Neural crest cell (in vitro differentiated cells): Measurements from ENCODE around the gene EIPR1. TPM values are rescaled to one million over a fixed set of nuclear protein-coding genes. Genes with fewer than 3 reads are reported as not detected.

ENCODE experiments used
- DNase-seq: peaks from one replicate; pipeline ENCODE4 v3.0.0; 2021; ENCODE audit warnings: low read depth, mixed read lengths, low spot score
- H3K27ac Mint-ChIP-seq: one replicate; pipeline ENCODE4 v1.8.0; 2021; ENCODE audit warnings: mild to moderate bottlenecking, mixed read lengths; ENCODE audit not compliant: unreplicated experiment
- H3K27me3 Mint-ChIP-seq: 2 replicates; pipeline ENCODE4 v1.8.0; 2021; ENCODE audit warnings: low read depth, mild to moderate bottlenecking, mixed read lengths
- H3K36me3 Mint-ChIP-seq: 2 replicates; pipeline ENCODE4 v1.8.0; 2021; ENCODE audit warnings: low read depth, mild to moderate bottlenecking, mixed read lengths
- H3K4me1 Mint-ChIP-seq: 2 replicates; pipeline ENCODE4 v1.8.0; 2021; ENCODE audit warnings: mixed read lengths
- H3K4me3 Mint-ChIP-seq: one replicate; pipeline ENCODE4 v1.8.0; 2021; ENCODE audit warnings: mild to moderate bottlenecking, mixed read lengths
- H3K9me3 Mint-ChIP-seq: 2 replicates; pipeline ENCODE4 v1.8.0; 2021; ENCODE audit warnings: mixed read lengths
- total RNA-seq: library from RNA; stranded (reverse); gene quantifications from 2 replicates; pipeline ENCODE4 v1.2.1, GENCODE V29; 2021
- TF ChIP-seq, protein P1 (sequence below): fragments of 200-600 bp; sonication (generic); conservative IDR thresholded peaks from 2 replicates; pipeline ENCODE4 v1.5.0; 2021; ENCODE audit warnings: antibody characterized with exemption, mild to moderate bottlenecking

The EIPR1 gene
- total RNA-seq, 1 donor from 2014 or later = 33.0 TPM

DNA sequence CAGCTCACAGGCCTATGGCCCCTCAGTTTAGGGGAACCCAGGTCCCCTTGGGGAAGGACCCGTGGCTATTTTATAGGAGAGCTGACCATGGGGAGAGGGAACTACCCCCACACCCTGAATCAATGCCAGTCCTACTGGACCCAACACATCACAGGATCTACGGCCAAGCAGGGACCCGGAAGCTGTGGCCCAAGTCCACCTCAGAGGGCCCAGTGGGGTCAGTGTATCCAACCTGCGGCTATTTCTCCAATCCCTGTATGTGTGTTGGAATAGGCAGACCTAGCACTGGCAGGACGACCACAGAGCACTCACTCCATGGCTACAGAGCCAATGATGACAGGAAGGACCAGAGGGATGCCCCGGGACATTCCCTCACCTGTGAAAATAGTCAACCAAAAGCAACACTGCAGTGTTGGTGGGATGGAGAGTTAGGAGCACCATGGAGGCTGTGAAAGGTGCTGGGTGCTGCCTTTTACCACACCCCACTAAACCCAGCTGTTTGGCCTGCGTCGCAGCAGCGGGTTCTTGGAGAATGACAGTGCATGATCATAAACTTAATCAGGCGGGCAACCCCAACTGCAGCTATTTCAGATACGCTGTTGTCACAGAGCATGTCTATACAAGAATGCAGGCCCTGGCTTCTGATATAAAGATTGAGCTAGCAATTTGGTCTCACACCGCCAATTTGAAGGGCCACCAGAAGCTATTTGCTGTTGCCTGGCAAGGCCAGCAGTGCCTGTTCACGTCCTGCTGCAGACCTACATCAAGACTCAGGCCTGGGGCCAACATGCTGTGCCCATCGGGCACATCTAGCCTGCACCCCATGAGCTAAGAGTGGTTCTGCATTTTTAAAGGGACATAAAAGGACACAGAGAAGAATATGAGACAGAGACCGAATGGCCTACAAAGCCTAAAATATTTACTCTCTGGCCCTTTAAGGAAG lies 110.4 kb downstream of the EIPR1 start:
- H3K27ac Mint-ChIP-seq = peak overlapping the region; percentile 67

DNA sequence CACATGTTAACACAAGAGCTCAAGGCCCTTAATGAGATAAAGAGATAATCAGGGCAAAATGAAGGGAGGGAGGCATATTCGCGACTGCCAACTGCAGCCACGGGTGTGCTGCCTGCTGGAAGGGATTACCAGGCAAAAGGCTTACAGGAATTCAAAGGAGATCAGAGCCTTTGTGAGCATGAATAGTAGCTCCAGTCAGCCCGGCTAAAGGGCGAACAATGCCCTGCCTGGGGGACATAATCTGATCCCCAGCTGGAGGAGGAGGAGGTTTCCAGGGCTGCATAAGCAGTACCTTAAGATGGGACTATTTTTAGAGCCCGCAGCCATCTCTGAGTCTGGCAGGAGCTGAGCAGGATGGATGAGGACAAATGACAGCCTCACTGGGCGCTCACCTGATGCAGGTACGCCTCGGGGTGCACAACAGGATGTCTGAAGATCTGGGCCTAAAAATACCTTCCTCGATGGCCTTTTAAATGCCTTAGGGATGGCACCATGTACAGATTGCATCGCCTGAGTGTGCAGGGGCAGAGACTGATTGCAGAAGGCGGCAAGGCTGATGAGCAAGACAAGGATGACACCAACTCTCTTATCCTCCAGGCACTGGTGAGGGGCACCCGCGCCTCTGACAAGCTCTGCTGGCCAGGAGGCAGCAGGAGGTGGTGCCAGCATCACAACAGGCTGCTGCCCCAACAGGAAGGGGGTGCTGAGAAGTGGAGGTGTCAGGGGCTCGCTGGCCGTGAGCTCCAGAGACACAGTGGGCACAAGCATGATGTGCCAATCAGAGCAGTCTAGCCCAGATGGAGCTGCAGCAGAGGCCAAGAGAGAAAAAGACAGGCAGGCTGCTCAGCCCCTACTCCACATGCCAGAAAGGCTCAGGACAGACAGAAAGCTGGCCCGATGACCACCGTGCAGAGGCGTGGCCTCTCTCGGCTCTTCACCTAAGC lies 111.4 kb downstream of the EIPR1 start:
- TF ChIP-seq, protein P1, sequence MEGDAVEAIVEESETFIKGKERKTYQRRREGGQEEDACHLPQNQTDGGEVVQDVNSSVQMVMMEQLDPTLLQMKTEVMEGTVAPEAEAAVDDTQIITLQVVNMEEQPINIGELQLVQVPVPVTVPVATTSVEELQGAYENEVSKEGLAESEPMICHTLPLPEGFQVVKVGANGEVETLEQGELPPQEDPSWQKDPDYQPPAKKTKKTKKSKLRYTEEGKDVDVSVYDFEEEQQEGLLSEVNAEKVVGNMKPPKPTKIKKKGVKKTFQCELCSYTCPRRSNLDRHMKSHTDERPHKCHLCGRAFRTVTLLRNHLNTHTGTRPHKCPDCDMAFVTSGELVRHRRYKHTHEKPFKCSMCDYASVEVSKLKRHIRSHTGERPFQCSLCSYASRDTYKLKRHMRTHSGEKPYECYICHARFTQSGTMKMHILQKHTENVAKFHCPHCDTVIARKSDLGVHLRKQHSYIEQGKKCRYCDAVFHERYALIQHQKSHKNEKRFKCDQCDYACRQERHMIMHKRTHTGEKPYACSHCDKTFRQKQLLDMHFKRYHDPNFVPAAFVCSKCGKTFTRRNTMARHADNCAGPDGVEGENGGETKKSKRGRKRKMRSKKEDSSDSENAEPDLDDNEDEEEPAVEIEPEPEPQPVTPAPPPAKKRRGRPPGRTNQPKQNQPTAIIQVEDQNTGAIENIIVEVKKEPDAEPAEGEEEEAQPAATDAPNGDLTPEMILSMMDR = no peak
- Mint-ChIP-seq H3K4me3 (peak overlapping the region; percentile 29), H3K27me3 (no peaks in the 10 kb centered on the region), H3K9me3 (no peaks in the 10 kb centered on the region), H3K4me1 (peaks cover 29% of the 10 kb centered on the region), H3K27ac (peak overlapping the region; percentile 72), H3K36me3 (peaks cover 16% of the 10 kb centered on the region)
- peak; percentile 26 for DNase-seq

More for the DNA sequence above, 110.4 kb downstream of the EIPR1 start:
- peaks cover 29% of the 10 kb centered on the region for H3K4me1 Mint-ChIP-seq
- no peak for DNase-seq
- TF ChIP-seq, protein P1 = no peak
- H3K36me3 Mint-ChIP-seq = peaks cover 21% of the 10 kb centered on the region
- H3K4me3 Mint-ChIP-seq = no peak overlapping the region
- no peaks in the 10 kb centered on the region for H3K9me3 Mint-ChIP-seq
- H3K27me3 Mint-ChIP-seq = no peaks in the 10 kb centered on the region

GRCh38 chr2:3265471-3265870 lies 112.1 kb downstream of the EIPR1 start:
- H3K4me1 Mint-ChIP-seq = peaks cover 29% of the 10 kb centered on the region
- no peaks in the 10 kb centered on the region for H3K9me3 Mint-ChIP-seq
- no peak overlapping the region for H3K27ac Mint-ChIP-seq
- DNase-seq = no peak
- peak overlapping the region; percentile 29 for H3K4me3 Mint-ChIP-seq
- TF ChIP-seq, protein P1 = no peak
- no peaks in the 10 kb centered on the region for H3K27me3 Mint-ChIP-seq
- H3K36me3 Mint-ChIP-seq = peaks cover 8% of the 10 kb centered on the region

- H3K36me3 Mint-ChIP-seq = peaks cover 8% of the 10 kb centered on the region
- TF ChIP-seq, protein P1 = no peak
- no peak overlapping the region for H3K27ac Mint-ChIP-seq
- no peak overlapping the region for H3K4me3 Mint-ChIP-seq
- no peaks in the 10 kb centered on the region for H3K9me3 Mint-ChIP-seq
- H3K4me1 Mint-ChIP-seq = peaks cover 29% of the 10 kb centered on the region
- no peaks in the 10 kb centered on the region for H3K27me3 Mint-ChIP-seq
- no peak for DNase-seq
These were observed 113.4 kb downstream of the EIPR1 start for GRCh38 chr2:3264010-3264744.

GRCh38 chr2:3263487-3263886 lies 114.1 kb downstream of the EIPR1 start:
- DNase-seq = no peak
- H3K4me1 Mint-ChIP-seq = peaks cover 29% of the 10 kb centered on the region
- no peaks in the 10 kb centered on the region for H3K27me3 Mint-ChIP-seq
- H3K27ac Mint-ChIP-seq = peak overlapping the region; percentile 84
- TF ChIP-seq, protein P1 = no peak
- no peak overlapping the region for H3K4me3 Mint-ChIP-seq
- peaks cover 8% of the 10 kb centered on the region for H3K36me3 Mint-ChIP-seq
- H3K9me3 Mint-ChIP-seq = no peaks in the 10 kb centered on the region
